Sigmoid colon (tissue), 7 donors: ENCODE measurements around the gene E2F8. TPM values are rescaled to one million over a fixed set of nuclear protein-coding genes. Genes with fewer than 3 reads are reported as not detected.

ENCODE experiments used
- DNase-seq: peaks from one replicate; pipeline ENCODE4 v3.0.0-alpha.2; 2019
- H3K27ac ChIP-seq, 4 donors: fragments of 200-600 bp; sonication (generic); one replicate each; pipeline ENCODE4 v1.5.1; 2016 to 2019; ENCODE audit warnings: mild to moderate bottlenecking in 1 of 4
- H3K27me3 ChIP-seq, 3 donors: fragments of 200-600 bp; sonication (generic); one replicate each; pipeline ENCODE4 v1.5.1; 2019; ENCODE audit warnings: mild to moderate bottlenecking in 1 of 3
- H3K36me3 ChIP-seq, 4 donors: fragments of 200-600 bp; sonication (generic); one replicate each; pipeline ENCODE4 v1.5.1; 2016 to 2019
- H3K4me1 ChIP-seq, 4 donors: fragments of 200-600 bp; sonication (generic); one replicate each; pipeline ENCODE4 v1.5.1; 2017 to 2019
- H3K4me3 ChIP-seq, 4 donors: fragments of 200-600 bp; sonication (generic); one replicate each; pipeline ENCODE4 v1.5.1; 2017 to 2019; ENCODE audit warnings: mild to moderate bottlenecking in 2 of 4, moderate library complexity in 1 of 4
- H3K9me3 ChIP-seq, 4 donors: fragments of 200-600 bp in 3 of 4; sonication (generic) in 3 of 4; one replicate each; pipeline versions ENCODE4 v1.5.1 to v1.6.1; 2013 to 2019
- EP300 ChIP-seq, 4 donors: sonication (generic); formaldehyde crosslinking; IDR thresholded peaks; one replicate each; pipeline ENCODE4 v1.6.1; 2017; ENCODE audit warnings: antibody characterized with exemption in 4 of 4
- POLR2A ChIP-seq, 2 donors: fragments of 450-650 bp; IDR thresholded peaks; one replicate each; pipeline ENCODE4 v1.6.1; 2016; ENCODE audit warnings: antibody characterized with exemption in 2 of 2, mild to moderate bottlenecking in 2 of 2, moderate library complexity in 2 of 2
- POLR2AphosphoS5 ChIP-seq, 4 donors: sonication (generic); formaldehyde crosslinking; IDR thresholded peaks; one replicate each; pipeline ENCODE4 v1.6.1; 2017; ENCODE audit warnings: antibody characterized with exemption in 4 of 4
- WGBS, 2 donors: extraction: QIAGEN DNeasy Blood & Tissue Kit; methylation state at CpG; one replicate each; pipeline ENCODE4 v1.1.7; 2013; 5-methylcytosine and 5-hydroxymethylcytosine counted together
- intact Hi-C: fragments of 100-400 bp; cut with DNase I; formaldehyde crosslinking; loops from one replicate; pipeline ENCODE4 v1.15.1; 2023
- polyA plus RNA-seq, 3 donors: library from polyadenylated mRNA; stranded (reverse); fragments of 200-250 nt; gene quantifications; one replicate each; pipeline ENCODE4 v1.2.3, GENCODE V29; 2013
- total RNA-seq, 4 donors: library from RNA; depleted of rRNA; stranded (reverse); fragments of >200 nt; gene quantifications; one replicate each; pipeline ENCODE4 v1.1.0, GENCODE V29; 2016
- TF ChIP-seq, protein P1 (sequence below), 4 experiments: fragments of 450-650 bp in 3 of 4; fragments of 200-600 bp in 1 of 4; IDR thresholded peaks; one replicate each; pipeline ENCODE4 v1.5.1; 2016 to 2019; ENCODE audit warnings: antibody characterized with exemption in 4 of 4, mild to moderate bottlenecking in 3 of 4, moderate library complexity in 2 of 4
- donor health status: healthy with polysubstance abuse.
- donor health status: Bipolar disorder and iron deficiency.
- donor health status: healthy.

Gene E2F8
- total and polyA plus RNA-seq, 7 donors, result 0.16 to 4.0 (median 1.0) TPM; not detected in 1

DNA sequence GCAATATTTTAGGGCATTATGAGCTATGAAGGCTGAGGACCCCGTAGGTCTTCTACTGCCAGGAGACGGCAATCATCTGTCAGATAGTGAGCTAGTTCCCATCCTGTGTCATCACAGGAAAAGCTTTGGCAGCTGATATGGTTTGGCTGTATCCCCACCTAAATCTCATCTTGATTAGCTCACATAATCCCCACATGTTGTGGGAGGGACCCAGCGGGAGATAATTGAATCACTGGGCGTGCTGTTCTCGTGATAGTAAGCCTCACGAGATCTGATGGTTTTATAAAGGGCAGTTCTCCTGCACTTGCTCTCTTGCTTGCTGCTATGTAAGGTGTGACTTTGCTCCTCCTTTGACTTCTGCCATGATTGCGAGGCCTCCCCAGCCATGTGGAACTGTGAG, 57.1 kb downstream of the E2F8 start:
- no peak overlapping the region for H3K4me3 ChIP-seq
- no peaks in the 10 kb centered on the region for H3K9me3 ChIP-seq
- no peaks in the 10 kb centered on the region for H3K27me3 ChIP-seq
- no peak overlapping the region for H3K27ac ChIP-seq
- no peak for DNase-seq
- intact Hi-C loops, result no loop called here
- TF ChIP-seq, protein P1, sequence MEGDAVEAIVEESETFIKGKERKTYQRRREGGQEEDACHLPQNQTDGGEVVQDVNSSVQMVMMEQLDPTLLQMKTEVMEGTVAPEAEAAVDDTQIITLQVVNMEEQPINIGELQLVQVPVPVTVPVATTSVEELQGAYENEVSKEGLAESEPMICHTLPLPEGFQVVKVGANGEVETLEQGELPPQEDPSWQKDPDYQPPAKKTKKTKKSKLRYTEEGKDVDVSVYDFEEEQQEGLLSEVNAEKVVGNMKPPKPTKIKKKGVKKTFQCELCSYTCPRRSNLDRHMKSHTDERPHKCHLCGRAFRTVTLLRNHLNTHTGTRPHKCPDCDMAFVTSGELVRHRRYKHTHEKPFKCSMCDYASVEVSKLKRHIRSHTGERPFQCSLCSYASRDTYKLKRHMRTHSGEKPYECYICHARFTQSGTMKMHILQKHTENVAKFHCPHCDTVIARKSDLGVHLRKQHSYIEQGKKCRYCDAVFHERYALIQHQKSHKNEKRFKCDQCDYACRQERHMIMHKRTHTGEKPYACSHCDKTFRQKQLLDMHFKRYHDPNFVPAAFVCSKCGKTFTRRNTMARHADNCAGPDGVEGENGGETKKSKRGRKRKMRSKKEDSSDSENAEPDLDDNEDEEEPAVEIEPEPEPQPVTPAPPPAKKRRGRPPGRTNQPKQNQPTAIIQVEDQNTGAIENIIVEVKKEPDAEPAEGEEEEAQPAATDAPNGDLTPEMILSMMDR (IDR thresholded peaks at IDR 0.05), result no peak
- TF ChIP-seq POLR2A (IDR thresholded peaks at IDR 0.05), result no peak
- TF ChIP-seq EP300 (IDR thresholded peaks at IDR 0.05), result no peak
- TF ChIP-seq POLR2AphosphoS5 (IDR thresholded peaks at IDR 0.05), result no peak
- WGBS, 2 donors, result 86 to 95% methylated on average over 7 of the region's 7 CpGs
- no peaks in the 10 kb centered on the region for H3K4me1 ChIP-seq
- H3K36me3 ChIP-seq, result no peaks in the 10 kb centered on the region

DNA sequence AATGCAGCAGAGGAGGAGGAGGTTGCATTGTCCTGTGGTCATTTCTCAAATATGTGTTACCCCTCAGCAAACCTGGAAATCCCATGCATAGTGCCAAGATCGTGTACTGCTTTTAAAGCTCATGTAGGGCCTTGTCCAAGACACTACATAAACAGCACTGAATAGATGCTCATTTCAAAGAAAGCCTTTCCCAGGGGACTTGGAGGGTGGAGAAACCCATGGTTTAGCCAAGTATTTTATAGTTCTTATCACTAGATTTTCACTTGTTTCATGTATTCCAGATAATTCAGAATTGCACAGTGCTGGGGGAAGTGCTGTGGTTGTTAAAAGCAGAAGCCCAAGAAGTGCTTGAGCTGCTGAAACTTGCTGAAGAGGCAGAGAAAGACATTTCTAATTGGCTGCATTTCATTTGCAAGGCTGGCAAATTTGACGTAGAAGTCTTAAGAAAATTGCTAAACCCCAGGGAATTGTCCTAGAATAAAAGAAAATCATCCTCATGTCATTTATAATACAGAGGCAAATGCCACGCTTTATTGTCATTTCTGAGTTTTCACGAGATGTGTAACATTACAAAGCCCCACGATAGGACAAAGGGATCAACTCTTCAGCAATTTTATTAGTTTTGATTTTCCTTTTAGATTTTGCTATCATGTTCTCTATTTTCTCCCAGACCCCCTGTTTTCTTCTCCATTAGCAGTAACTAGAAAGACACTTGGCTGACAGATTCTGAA, 59.0 kb downstream of the E2F8 start:
- no peak overlapping the region for H3K27ac ChIP-seq
- H3K9me3 ChIP-seq, result no peaks in the 10 kb centered on the region
- H3K27me3 ChIP-seq, result no peaks in the 10 kb centered on the region
- H3K4me1 ChIP-seq, result no peaks in the 10 kb centered on the region
- H3K4me3 ChIP-seq, result no peak overlapping the region
- TF ChIP-seq, protein P1 (IDR thresholded peaks at IDR 0.05), result no peak
- TF ChIP-seq POLR2AphosphoS5 (IDR thresholded peaks at IDR 0.05) (no peak), EP300 (IDR thresholded peaks at IDR 0.05) (no peak), POLR2A (IDR thresholded peaks at IDR 0.05) (no peak)
- DNase-seq, result no peak
- WGBS, 2 donors, result 85 to 90% methylated on average over 5 of the region's 5 CpGs
- H3K36me3 ChIP-seq, result peaks cover 0 to under 1% (median 0%) of the 10 kb centered on the region in 4 donors
- intact Hi-C loops, result no loop called here

DNA sequence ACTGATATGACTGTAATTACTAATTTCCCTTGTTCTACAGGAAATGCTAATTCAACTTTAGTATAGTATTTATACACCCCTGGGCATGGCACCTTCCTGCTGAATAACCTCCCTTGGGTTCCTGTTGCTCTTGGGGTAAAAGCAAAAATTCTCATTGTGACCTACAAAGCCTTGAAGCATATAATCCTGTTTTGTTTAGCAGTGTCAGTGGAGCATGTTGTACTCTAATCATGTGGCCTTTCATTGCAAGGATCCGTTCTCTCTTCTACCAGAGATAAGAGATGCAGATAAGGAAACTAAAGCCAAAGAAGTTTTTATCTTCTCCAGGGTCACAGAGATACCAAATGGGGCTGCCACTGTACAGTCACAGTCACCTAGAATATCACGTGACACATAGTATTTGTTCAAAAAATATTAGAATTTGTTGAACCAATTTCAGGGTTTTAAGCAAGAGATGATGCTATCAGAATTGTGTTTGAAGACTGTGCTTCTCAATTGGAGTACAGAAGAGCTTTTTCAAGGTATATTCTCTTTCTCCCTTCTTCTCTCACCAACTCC, 64.0 kb downstream of the E2F8 start:
- intact Hi-C loops, result no loop called here
- WGBS, 2 donors, result 76 to 87% methylated on average over 2 of the region's 2 CpGs

More for the DNA sequence above, 64.0 kb downstream of the E2F8 start:
- Histone ChIP-seq H3K27ac (no peak overlapping the region), H3K4me3 (no peak overlapping the region), H3K36me3 (peaks cover 0 to 37% (median 5%) of the 10 kb centered on the region in 4 donors), H3K4me1 (no peaks in the 10 kb centered on the region), H3K9me3 (no peaks in the 10 kb centered on the region), H3K27me3 (no peaks in the 10 kb centered on the region)
- no peak for DNase-seq
- TF ChIP-seq, protein P1 (IDR thresholded peaks at IDR 0.05), result no peak

Other genes with a start within 250 kb of the E2F8 start
- gene MRGPRX2, start 180.2 kb downstream of the E2F8 start, total RNA-seq, result not detected
- gene MRGPRX2, start 180.2 kb downstream of the E2F8 start, polyA plus RNA-seq, result not detected
- 1 to 10 TPM; 7.2 to 8.7 (median 7.9) TPM for gene ZDHHC13, start 123.8 kb downstream of the E2F8 start, total RNA-seq
- 10 to 100 TPM in 1 of 3 donors, 1 to 10 TPM in 2; 6.6 to 18.4 (median 6.9) TPM for gene ZDHHC13, start 123.8 kb downstream of the E2F8 start, polyA plus RNA-seq
- gene CSRP3, start 39.0 kb downstream of the E2F8 start, total RNA-seq, result not detected
- gene CSRP3, start 39.0 kb downstream of the E2F8 start, polyA plus RNA-seq, result 1 to 10 TPM in 2 of 3 donors, under 1 TPM in 1; 0.66 to 1.2 (median 1.2) TPM